ENCODE results near the gene HSD11B2.

DNA sequence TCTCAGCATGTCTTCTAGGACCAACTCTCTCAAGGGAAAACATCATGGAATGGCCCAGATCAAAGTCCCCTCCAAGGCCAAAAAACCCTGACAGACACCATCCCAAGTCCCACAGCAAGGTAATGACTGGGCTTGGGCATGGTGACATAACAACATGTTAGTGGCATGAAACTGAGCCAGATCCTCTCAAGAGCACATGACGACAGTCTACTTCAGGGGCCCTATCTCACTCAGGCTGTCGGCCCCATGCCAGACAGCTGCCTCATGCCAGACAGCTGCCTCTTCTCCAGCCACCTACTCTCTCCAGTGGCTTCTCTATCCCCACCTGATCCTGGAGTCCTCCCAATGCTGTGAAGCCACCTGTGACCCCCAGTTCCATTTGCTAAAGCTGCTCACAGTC is 18.4 kb downstream of the HSD11B2 start:
- TF ChIP-seq RBAK (tag by site-specific recombination; IDR thresholded peaks at IDR 0.05) (no peak), CTCF (tag by site-specific recombination; IDR thresholded peaks at IDR 0.05) (no peak), ZNF155 (tag by site-specific recombination; IDR thresholded peaks at IDR 0.05) (no peak), ZNF704 (tag by site-specific recombination; IDR thresholded peaks at IDR 0.05) (no peak), ZNF138 (tag by site-specific recombination; IDR thresholded peaks at IDR 0.05; ENCODE audit: borderline replicate concordance) (no peak), ZNF146 (tag by site-specific recombination; IDR thresholded peaks at IDR 0.05) (no peak), ZNF274 (IDR thresholded peaks at IDR 0.05; ENCODE audit: low read length) (no peak), ZNF274 (tag by site-specific recombination; IDR thresholded peaks at IDR 0.05; ENCODE audit: borderline replicate concordance) (no peak), ZBTB20 (tag by site-specific recombination; IDR thresholded peaks at IDR 0.05) (no peak), YY1 (tag by site-specific recombination; IDR thresholded peaks at IDR 0.05) (no peak), ZNF624 (tag by site-specific recombination; IDR thresholded peaks at IDR 0.05) (no peak), ZBTB8A (tag by site-specific recombination; IDR thresholded peaks at IDR 0.05) (no peak)

Data from HEK293 (cell line).